Activated CD4-positive, alpha-beta T cell treated with anti-CD3 and anti-CD28 coated beads, Interleukin-2, amount 10 ng/mL, durations not matched to agents 7 days and 5 days (primary cell): Measurements from ENCODE around the gene PCDHA1. TPM values are rescaled to one million over a fixed set of nuclear protein-coding genes. Genes with fewer than 3 reads are reported as not detected.

Source experiments
- CTCF ChIA-PET: fragments of 350-600 bp; sonication (Branson Sonifier 250); formaldehyde crosslinking; loops from one replicate; lab custom pipeline; 2021; ENCODE audit warnings: antibody characterized with exemption; lab: Charles Lee
- POLR2A ChIA-PET: fragments of 350-600 bp; sonication (Branson Sonifier 250); formaldehyde crosslinking; loops from one replicate; lab custom pipeline; 2021; ENCODE audit warnings: antibody characterized with exemption; lab: Charles Lee
- DNase-seq: peaks from one replicate; pipeline ENCODE4 v3.0.0-alpha.2; 2020
- H3K27ac Mint-ChIP-seq: one replicate; pipeline ENCODE4 v1.8.0; 2021; ENCODE audit warnings: mild to moderate bottlenecking, moderate library complexity, mixed read lengths
- H3K27me3 Mint-ChIP-seq: one replicate; pipeline ENCODE4 v1.8.0; 2021; ENCODE audit warnings: mixed read lengths
- H3K36me3 Mint-ChIP-seq: one replicate; pipeline ENCODE4 v1.8.0; 2021; ENCODE audit warnings: low read depth, mixed read lengths
- H3K4me1 Mint-ChIP-seq: one replicate; pipeline ENCODE4 v1.8.0; 2021; ENCODE audit warnings: mixed read lengths
- H3K4me3 Mint-ChIP-seq: one replicate; pipeline ENCODE4 v1.8.0; 2021; ENCODE audit warnings: mild to moderate bottlenecking, moderate library complexity, mixed read lengths
- H3K9me3 Mint-ChIP-seq: one replicate; pipeline ENCODE4 v1.8.0; 2021; ENCODE audit warnings: mixed read lengths
- total RNA-seq, 2 experiments: library from RNA; stranded (reverse); gene quantifications; one replicate each; pipeline ENCODE4 v1.2.3, GENCODE V29; 2021

The PCDHA1 gene
- total RNA-seq, 2 experiments from 2014 or later, result not detected

GRCh38 chr5:141041427-141041785 is 255.5 kb downstream of the PCDHA1 start:
- POLR2A ChIA-PET, result interaction anchor here (0.7 kb wide), 1 partner anchor 321 kb away, joined by 3 read pairs; no protein-coding TSS in a partner anchor
- Mint-ChIP-seq H3K27me3 (no peaks in the 10 kb centered on the region), H3K4me1 (no peaks in the 10 kb centered on the region), H3K9me3 (no peaks in the 10 kb centered on the region), H3K27ac (no peak overlapping the region), H3K4me3 (no peak overlapping the region), H3K36me3 (no peaks in the 10 kb centered on the region)
- DNase-seq, result no peak
- CTCF ChIA-PET, result no interaction called here

DNA sequence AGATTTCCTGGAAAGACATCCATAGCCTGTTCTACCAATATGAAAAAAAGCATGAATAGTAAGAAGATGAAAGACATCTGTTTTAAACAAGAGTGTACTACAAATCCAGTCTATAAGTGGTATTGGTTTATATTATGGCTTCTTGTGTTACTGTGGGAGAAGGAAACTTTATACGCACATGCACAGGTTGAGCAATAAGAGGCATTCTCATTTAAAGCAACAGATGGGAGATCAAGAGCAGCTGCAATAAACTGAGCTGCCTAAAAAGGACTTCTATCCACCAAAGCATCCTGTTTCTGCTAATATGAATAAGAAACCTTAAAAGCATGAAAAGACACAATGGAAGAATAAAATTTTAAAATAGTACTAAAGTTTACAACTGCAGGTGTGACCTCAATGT is 256.6 kb downstream of the PCDHA1 start:
- POLR2A ChIA-PET, result no interaction called here
- no peak overlapping the region for H3K4me3 Mint-ChIP-seq
- no peak overlapping the region for H3K27ac Mint-ChIP-seq
- no peaks in the 10 kb centered on the region for H3K9me3 Mint-ChIP-seq
- no peak for DNase-seq
- CTCF ChIA-PET, result no interaction called here
- H3K27me3 Mint-ChIP-seq, result no peaks in the 10 kb centered on the region
- H3K36me3 Mint-ChIP-seq, result no peaks in the 10 kb centered on the region
- H3K4me1 Mint-ChIP-seq, result no peaks in the 10 kb centered on the region

GRCh38 chr5:141050622-141051520 is 264.9 kb downstream of the PCDHA1 start, which contains the start of gene PCDHB1:
Gene PCDHB1, plus strand, starts transcription at chr5:141051374. Its CDS starts 97 bp downstream, at chr5:141051471.
- ChIA-PET POLR2A (no interaction called here), CTCF (interaction anchor here (1.0 kb wide), 1 partner anchor 17 kb away, joined by 3 read pairs; no protein-coding TSS in a partner anchor)
- Mint-ChIP-seq H3K36me3 (no peaks in the 10 kb centered on the region), H3K27ac (no peak within 1 kb of the TSS), H3K9me3 (peaks cover 10% of the 10 kb centered on the region), H3K4me1 (peaks cover 2% of the 10 kb centered on the region), H3K4me3 (no peak within 1 kb of the TSS), H3K27me3 (peaks cover 7% of the 10 kb centered on the region)
- DNase-seq, result no peak

GRCh38 chr5:141051521-141051866 is 265.6 kb downstream of the PCDHA1 start:
- DNase-seq, result no peak
- Mint-ChIP-seq H3K27ac (no peak overlapping the region), H3K27me3 (peaks cover 7% of the 10 kb centered on the region), H3K9me3 (peaks cover 10% of the 10 kb centered on the region), H3K4me1 (peaks cover 2% of the 10 kb centered on the region), H3K36me3 (no peaks in the 10 kb centered on the region), H3K4me3 (no peak overlapping the region)
- ChIA-PET POLR2A (no interaction called here), CTCF (no interaction called here)

Other genes starting within 250 kb of the PCDHA1 start
- 1 to 10 TPM; 9.5 to 9.7 TPM for gene EIF4EBP3, start 238.5 kb upstream of the PCDHA1 start, total RNA-seq
- 10 to 100 TPM; 32.4 to 38.0 TPM for gene SRA1, start 228.7 kb upstream of the PCDHA1 start, total RNA-seq
- 10 to 100 TPM; 28.5 to 32.8 TPM for gene APBB3, start 221.5 kb upstream of the PCDHA1 start, total RNA-seq
- gene SLC35A4, start 221.3 kb upstream of the PCDHA1 start, total RNA-seq, result 10 to 100 TPM; 84.0 to 96.6 TPM
- under 1 TPM; 0.21 to 0.37 TPM for gene CD14, start 153.0 kb upstream of the PCDHA1 start, total RNA-seq
- gene TMCO6, start 146.7 kb upstream of the PCDHA1 start, total RNA-seq, result 10 to 100 TPM; 33.5 to 38.8 TPM
- gene NDUFA2, start 138.5 kb upstream of the PCDHA1 start, total RNA-seq, result 10 to 100 TPM; 76.3 to 79.9 TPM
- gene IK, start 138.3 kb upstream of the PCDHA1 start, total RNA-seq, result 100 to 1,000 TPM; 121 to 161 TPM
- gene WDR55, start 121.2 kb upstream of the PCDHA1 start, total RNA-seq, result 10 to 100 TPM; 33.7 to 37.1 TPM
- 1 to 10 TPM; 2.0 to 2.2 TPM for gene DND1, start 112.6 kb upstream of the PCDHA1 start, total RNA-seq
- gene HARS1, start 94.8 kb upstream of the PCDHA1 start, total RNA-seq, result 10 to 100 TPM; 71.5 to 76.5 TPM
- 10 to 100 TPM; 32.7 to 34.2 TPM for gene HARS2, start 94.7 kb upstream of the PCDHA1 start, total RNA-seq
- gene ZMAT2, start 85.7 kb upstream of the PCDHA1 start, total RNA-seq, result 10 to 100 TPM; 52.4 to 61.3 TPM
- gene PCDHA2, start 8.7 kb downstream of the PCDHA1 start, total RNA-seq, result not detected
- not detected for gene PCDHA3, start 14.9 kb downstream of the PCDHA1 start, total RNA-seq
- not detected for gene PCDHA4, start 20.9 kb downstream of the PCDHA1 start, total RNA-seq
- gene PCDHA5, start 35.5 kb downstream of the PCDHA1 start, total RNA-seq, result not detected
- not detected for gene PCDHA6, start 41.8 kb downstream of the PCDHA1 start, total RNA-seq
- not detected for gene PCDHA7, start 48.1 kb downstream of the PCDHA1 start, total RNA-seq
- gene PCDHA8, start 55.0 kb downstream of the PCDHA1 start, total RNA-seq, result not detected
- gene PCDHA9, start 62.2 kb downstream of the PCDHA1 start, total RNA-seq, result not detected
- gene PCDHA10, start 69.8 kb downstream of the PCDHA1 start, total RNA-seq, result not detected
- gene PCDHA11, start 82.8 kb downstream of the PCDHA1 start, total RNA-seq, result not detected
- gene PCDHA12, start 89.2 kb downstream of the PCDHA1 start, total RNA-seq, result not detected
- gene PCDHA13, start 96.0 kb downstream of the PCDHA1 start, total RNA-seq, result not detected
- gene PCDHAC1, start 140.2 kb downstream of the PCDHA1 start, total RNA-seq, result not detected
- gene PCDHAC2, start 180.3 kb downstream of the PCDHA1 start, total RNA-seq, result not detected